ENCODE results near the gene CAPN2. TPM values are rescaled to one million over a fixed set of nuclear protein-coding genes. Genes with fewer than 3 reads are reported as not detected.

Gene CAPN2
- polyA plus RNA-seq, 1 of the 3 experiments (the other 2 are of a cell fraction): 208 TPM

DNA sequence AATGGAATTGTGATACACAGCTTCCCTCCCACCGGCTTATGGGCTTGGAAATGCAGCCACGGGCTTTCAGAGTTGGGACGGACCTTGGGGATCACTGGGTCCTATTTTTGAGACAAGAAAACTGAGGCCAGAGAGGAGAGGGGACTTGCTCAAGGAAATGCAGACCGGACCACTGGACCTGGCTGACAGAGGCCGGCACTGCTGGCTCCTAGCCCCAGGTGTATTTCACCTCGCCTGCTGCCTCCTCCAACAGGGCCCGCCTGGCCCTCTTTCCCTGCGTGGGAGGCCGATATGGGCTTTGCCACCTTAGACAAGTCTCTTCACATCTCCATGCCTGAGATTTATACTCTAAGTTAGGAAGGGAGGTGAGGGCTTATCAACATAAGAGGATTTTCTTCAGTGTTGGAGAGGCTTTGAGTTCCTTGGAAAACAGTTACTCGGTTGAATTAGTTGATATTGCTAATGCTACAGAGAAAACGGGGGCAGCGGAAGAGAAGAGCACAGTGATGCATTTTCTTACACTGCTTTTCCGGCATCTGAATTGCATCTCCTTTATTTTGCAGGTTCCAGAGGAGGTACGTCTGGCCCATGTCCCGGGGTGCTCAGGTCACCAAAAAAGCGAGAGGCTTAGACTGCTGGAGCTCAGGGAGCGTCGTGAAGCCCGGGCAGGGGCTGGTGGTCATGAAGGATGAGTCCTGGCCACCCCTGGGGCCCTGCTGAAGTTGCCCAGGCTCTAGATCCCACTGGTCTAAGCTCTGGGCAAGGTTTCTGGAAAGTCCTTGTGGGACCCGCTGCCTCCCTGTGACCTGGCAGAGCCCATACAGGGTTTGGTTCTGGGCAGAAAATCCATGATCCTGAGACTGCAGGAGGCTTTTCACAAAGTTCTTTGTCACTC lies 44.7 kb downstream of the CAPN2 start:
- no peaks in the 10 kb centered on the region for H3K4me1 ChIP-seq (ENCODE audit: control insufficient read depth in 1 of 2, insufficient read depth in 2 of 2, low read depth in 1 of 2, low read length in 1 of 2)
- TF ChIP-seq ELF1 (IDR thresholded peaks at IDR 0.05) (no peak), TEAD4 (IDR thresholded peaks at IDR 0.05; ENCODE audit: borderline replicate concordance, insufficient read depth) (no peak), ZBTB33 (IDR thresholded peaks at IDR 0.05; ENCODE audit: borderline replicate concordance, low read depth) (no peak), GATA2 (CRISPR knock-in tag; IDR thresholded peaks at IDR 0.05) (no peak), NRF1 (IDR thresholded peaks at IDR 0.05; ENCODE audit: low read depth, low read length) (no peak), RAD21 (IDR thresholded peaks at IDR 0.05; ENCODE audit: low read length) (no peak), POLR2AphosphoS5 (IDR thresholded peaks at IDR 0.05; ENCODE audit: low read depth, low read length) (no peak), NFIC (IDR thresholded peaks at IDR 0.05; ENCODE audit: borderline replicate concordance) (no peak), TCF12 (IDR thresholded peaks at IDR 0.05) (no peak), MEF2A (IDR thresholded peaks at IDR 0.05; ENCODE audit: borderline replicate concordance, low read depth) (no peak), GABPA (IDR thresholded peaks at IDR 0.05; ENCODE audit: low read depth) (no peak), RXRA (IDR thresholded peaks at IDR 0.05; ENCODE audit: borderline replicate concordance, low read depth) (no peak), FOXM1 (IDR thresholded peaks at IDR 0.05; ENCODE audit: low read depth) (no peak), EZH2phosphoT487 (IDR thresholded peaks at IDR 0.05; ENCODE audit: borderline replicate concordance, low read depth) (no peak), MXI1 (IDR thresholded peaks at IDR 0.05; ENCODE audit: low read depth, low read length) (no peak), FOXJ3 (CRISPR knock-in tag; IDR thresholded peaks at IDR 0.05) (no peak)
- TF ChIP-seq, protein P1, sequence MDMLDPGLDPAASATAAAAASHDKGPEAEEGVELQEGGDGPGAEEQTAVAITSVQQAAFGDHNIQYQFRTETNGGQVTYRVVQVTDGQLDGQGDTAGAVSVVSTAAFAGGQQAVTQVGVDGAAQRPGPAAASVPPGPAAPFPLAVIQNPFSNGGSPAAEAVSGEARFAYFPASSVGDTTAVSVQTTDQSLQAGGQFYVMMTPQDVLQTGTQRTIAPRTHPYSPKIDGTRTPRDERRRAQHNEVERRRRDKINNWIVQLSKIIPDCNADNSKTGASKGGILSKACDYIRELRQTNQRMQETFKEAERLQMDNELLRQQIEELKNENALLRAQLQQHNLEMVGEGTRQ (IDR thresholded peaks at IDR 0.05; ENCODE audit: borderline replicate concordance, low read depth, low read length): no peak
- no peaks in the 10 kb centered on the region for H3K9me3 ChIP-seq
- no peaks in the 10 kb centered on the region for H3K79me2 ChIP-seq (ENCODE audit: insufficient read depth)
- H3K9me2 ChIP-seq: no peaks in the 10 kb centered on the region
- H2AFZ ChIP-seq (ENCODE audit: low read depth): no peak overlapping the region
- peaks cover 3% of the 10 kb centered on the region for H3F3A ChIP-seq (replicated peaks; ENCODE audit: insufficient read depth)
- H3K9ac ChIP-seq: no peak overlapping the region
- no peaks in the 10 kb centered on the region for H4K20me1 ChIP-seq (ENCODE audit: insufficient read depth)
- no peak overlapping the region for H3K4me2 ChIP-seq
- H3K36me3 ChIP-seq (replicated peaks in 1 of 2; ENCODE audit: control insufficient read depth in 1 of 2, insufficient read depth in 2 of 2, low read length in 1 of 2): peaks cover 76 to 84% of the 10 kb centered on the region in 2 experiments
- no peak for DNase-seq
- no peak overlapping the region for H3K4me3 ChIP-seq (ENCODE audit: low read depth in 2 of 2, low read length in 1 of 2)
- no peak overlapping the region for H3K27ac ChIP-seq (ENCODE audit: low read depth in 2 of 2, low read length in 1 of 2)
- ChIA-PET CTCF (interaction anchor here (0.7 to 1.3 kb wide), 2 partner anchors 8 to 60 kb away, joined by 3 to 10 read pairs; no protein-coding TSS in a partner anchor), POLR2A (no interaction called here)
- H3K27me3 ChIP-seq (ENCODE audit: insufficient read depth): no peaks in the 10 kb centered on the region
- 94% methylated on average over 20 of the region's 20 CpGs for WGBS (ENCODE audit: low lambda C conversion rate)
